Fibroblast of peridontal ligament (primary cell): ENCODE data around the gene KLRB1.
A peak's percentile ranks its signal among the peaks of the same experiment; 100 is the strongest.
"Not testable (repeated sequence)": the region's sequence is repeated elsewhere in the genome, so short reads cannot be mapped to it uniquely, and the experiment has no call there.

Experiments
- DNase-seq: peaks from one replicate; pipeline ENCODE4 v3.0.0-alpha.2; 2010; ENCODE audit errors: extremely low read depth

KLRB1 gene

GRCh38 chr12:9607716-9608115 lies at the start of gene KLRB1:
Gene KLRB1 (minus strand): TSS chr12:9607916. CDS start chr12:9607839, 77 bp downstream.
- no peak for DNase-seq

GRCh38 chr12:9651265-9651729 lies 43.6 kb upstream of the KLRB1 start:
- peak; percentile 68 for DNase-seq

DNA sequence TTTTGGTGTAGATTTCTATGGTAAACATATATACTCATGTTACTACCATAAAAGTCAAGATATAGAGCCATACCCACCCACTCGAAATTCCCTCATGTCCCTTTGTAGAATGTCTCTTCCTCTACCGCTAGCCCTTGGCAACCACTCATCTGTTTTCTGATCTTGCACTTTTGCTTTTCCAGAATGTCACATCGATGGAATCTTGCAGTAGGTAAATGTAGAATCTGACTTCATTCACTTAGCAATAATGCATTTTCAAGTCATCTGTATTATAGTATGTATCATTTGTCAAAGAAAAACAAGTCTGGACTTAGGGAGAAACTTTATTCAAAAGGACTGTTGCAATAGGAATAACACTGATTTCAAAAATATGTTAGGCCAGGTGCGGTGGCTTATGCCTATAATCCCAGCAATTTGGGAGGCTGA lies 42.4 kb upstream of the KLRB1 start:
- DNase-seq, result peak; percentile 22

- no peak for DNase-seq
These were observed 41.8 kb upstream of the KLRB1 start for GRCh38 chr12:9649532-9649940.

- DNase-seq, result no peak
These were observed 41.2 kb upstream of the KLRB1 start for GRCh38 chr12:9648701-9649531.

- peak; percentile 62 for DNase-seq
These were observed 40.3 kb upstream of the KLRB1 start for GRCh38 chr12:9647825-9648700.

GRCh38 chr12:9646794-9647781 lies 39.4 kb upstream of the KLRB1 start:
- peak; percentile 6 for DNase-seq

- DNase-seq, result not testable (repeated sequence)
These were observed 37.4 kb upstream of the KLRB1 start for GRCh38 chr12:9644985-9645551.

DNA sequence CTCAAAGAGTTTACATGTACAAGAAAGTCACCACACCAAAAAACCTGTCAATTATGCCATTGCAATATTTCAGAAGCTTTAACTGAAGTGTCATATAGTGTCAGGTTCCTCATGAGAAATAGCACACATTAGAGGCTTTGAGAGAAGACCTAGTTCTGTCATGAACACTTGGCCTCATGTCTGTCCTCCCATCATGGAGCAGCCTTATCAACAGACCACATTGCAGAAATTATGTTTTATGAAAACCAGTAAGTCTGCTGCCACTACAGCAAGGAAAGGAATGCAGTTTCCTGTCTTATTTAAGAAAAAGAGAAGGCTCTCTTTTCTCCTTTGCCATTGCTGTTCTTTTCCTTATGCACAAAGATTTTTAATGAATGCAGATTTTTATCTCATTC lies 35.5 kb upstream of the KLRB1 start:
- no peak for DNase-seq

DNA sequence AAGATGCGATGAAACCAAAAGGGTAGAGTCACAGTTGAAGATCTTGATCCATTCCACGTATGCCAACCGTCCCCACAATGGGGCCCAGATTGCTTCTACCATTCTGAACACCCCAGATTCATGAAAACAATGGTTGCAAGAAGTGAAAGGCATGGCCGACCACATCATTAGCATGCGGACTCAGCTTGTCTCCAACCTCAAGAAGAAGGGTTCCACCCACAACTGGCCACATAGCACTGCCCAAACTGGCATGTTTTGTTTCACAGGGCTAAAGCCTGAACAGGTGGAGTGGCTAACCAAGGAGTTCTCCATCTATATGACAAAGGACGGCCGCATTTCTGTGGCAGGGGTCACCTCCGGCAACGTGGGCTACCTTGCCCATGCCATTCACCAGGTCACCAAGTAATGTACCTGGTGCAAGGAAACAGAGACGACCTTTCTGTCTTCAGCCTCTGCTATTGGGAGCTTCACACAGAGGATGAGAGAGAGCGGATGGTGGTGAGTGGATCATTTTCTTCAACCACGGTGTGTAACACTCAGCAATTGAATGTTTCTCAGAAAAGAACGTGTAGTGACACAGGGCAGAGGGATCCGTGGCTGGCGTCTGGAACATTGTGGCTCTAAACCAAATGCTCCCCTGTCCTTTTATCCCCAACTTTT lies 35.0 kb upstream of the KLRB1 start:
- DNase-seq, result no peak

GRCh38 chr12:9640024-9640423 lies 32.3 kb upstream of the KLRB1 start:
- no peak for DNase-seq

GRCh38 chr12:9636851-9637206 lies 29.1 kb upstream of the KLRB1 start:
- DNase-seq, result no peak

- no peak for DNase-seq
These were observed 28.6 kb upstream of the KLRB1 start for GRCh38 chr12:9636150-9636850.

DNA sequence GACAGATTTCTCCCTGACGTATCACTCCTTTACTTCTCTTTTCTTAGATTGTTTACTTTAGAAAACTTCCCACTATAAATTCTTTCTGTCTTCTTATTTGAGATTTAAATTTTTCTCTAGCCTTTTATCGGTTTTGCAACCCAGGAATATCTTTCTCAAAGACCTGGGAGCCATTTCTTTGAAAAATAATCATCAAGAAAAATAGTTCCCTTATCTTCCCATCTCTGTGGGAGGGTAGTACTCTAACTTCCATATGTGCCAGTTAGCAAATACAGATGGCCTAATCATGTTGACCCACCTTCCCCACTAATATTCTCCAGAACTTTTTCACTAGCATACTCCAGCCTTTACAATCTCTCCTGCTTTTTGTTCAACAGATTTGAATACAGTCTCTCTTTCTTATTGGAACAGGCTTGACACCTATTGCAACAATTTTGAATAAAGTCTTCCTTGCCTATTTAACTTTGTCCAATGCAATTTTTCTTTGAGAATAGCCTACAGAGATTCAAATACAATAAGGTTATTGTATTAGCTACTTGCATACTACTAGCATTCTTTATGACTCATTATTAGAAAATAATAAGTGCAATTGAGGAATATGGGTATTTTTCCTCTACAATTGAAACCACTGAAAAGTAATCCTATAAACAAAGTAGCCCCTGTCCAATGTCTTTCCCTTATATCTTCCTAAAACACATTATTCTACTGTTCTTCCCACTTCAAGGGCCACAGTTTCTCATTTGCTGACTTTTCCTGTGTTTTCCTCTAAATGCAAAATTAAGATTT lies 27.4 kb upstream of the KLRB1 start:
- no peak for DNase-seq

- peak; percentile 74 for DNase-seq
These were observed 26.6 kb upstream of the KLRB1 start for GRCh38 chr12:9634177-9634803.

DNA sequence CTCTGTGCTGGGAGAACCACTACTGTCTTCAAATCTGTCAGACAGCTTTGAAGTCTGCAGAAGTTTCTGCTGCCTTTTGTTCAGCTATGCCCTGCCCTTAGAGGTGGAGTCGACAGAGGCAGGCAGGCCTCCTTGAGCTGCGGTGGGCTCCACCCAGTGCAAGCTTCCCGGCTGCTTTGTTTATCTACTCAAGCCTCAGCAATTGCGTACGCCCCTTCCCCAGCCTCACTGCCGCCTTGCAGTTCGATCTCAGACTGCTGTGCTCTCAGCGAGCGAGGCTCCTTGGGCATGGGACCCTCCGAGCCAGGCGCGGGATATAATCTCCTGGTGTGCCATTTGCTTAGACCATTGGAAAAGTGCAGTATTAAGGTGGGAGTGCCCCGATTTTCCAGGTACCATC lies 25.1 kb upstream of the KLRB1 start:
- DNase-seq, result no peak

- DNase-seq, result no peak
These were observed 19.1 kb upstream of the KLRB1 start for GRCh38 chr12:9626821-9627220.

- DNase-seq, result no peak
These were observed 18.6 kb upstream of the KLRB1 start for GRCh38 chr12:9626291-9626690.

- DNase-seq, result no peak
These were observed 17.3 kb upstream of the KLRB1 start for GRCh38 chr12:9625019-9625418.
